ENCODE measurements around the gene ZNF593.

ZNF593 gene

GRCh38 chr1:26169669-26170471, at the start of gene ZNF593:
Gene ZNF593, plus strand, starts transcription at chr1:26169908. Its CDS starts 76 bp downstream, at chr1:26169984.
- DNase-seq: peak; percentile 87

- DNase-seq: no peak
Measured at GRCh38 chr1:26121854-26122773, 47.6 kb upstream of the ZNF593 start.

- DNase-seq: no peak
Measured at GRCh38 chr1:26122988-26123973, 46.4 kb upstream of the ZNF593 start.

GRCh38 chr1:26124418-26125331, 45.0 kb upstream of the ZNF593 start:
- DNase-seq: no peak

GRCh38 chr1:26125382-26125781, 44.3 kb upstream of the ZNF593 start:
- DNase-seq: no peak

- DNase-seq: no peak
Measured at GRCh38 chr1:26125946-26126320, 43.8 kb upstream of the ZNF593 start.

GRCh38 chr1:26126321-26127084, 43.2 kb upstream of the ZNF593 start:
- no peak for DNase-seq

- DNase-seq: no peak
Measured at GRCh38 chr1:26127235-26128163, 42.2 kb upstream of the ZNF593 start.

- no peak for DNase-seq
Measured at GRCh38 chr1:26129778-26130177, 39.9 kb upstream of the ZNF593 start.

- DNase-seq: no peak
Measured at GRCh38 chr1:26130695-26131094, 39.0 kb upstream of the ZNF593 start.

GRCh38 chr1:26132128-26132833, 37.4 kb upstream of the ZNF593 start:
- DNase-seq: no peak

- DNase-seq: no peak
Measured at GRCh38 chr1:26132834-26133167, 36.9 kb upstream of the ZNF593 start.

- no peak for DNase-seq
Measured at GRCh38 chr1:26134466-26134865, 35.2 kb upstream of the ZNF593 start.

- DNase-seq: no peak
Measured at GRCh38 chr1:26138974-26139558, 30.6 kb upstream of the ZNF593 start.

- no peak for DNase-seq
Measured at GRCh38 chr1:26142159-26142558, 27.5 kb upstream of the ZNF593 start.

GRCh38 chr1:26145041-26145959, 24.4 kb upstream of the ZNF593 start:
- peak; percentile 48 for DNase-seq

- DNase-seq: no peak
Measured at GRCh38 chr1:26145960-26146294, 23.8 kb upstream of the ZNF593 start.

- no peak for DNase-seq
Measured at GRCh38 chr1:26148887-26149286, 20.8 kb upstream of the ZNF593 start.
